IPS DF 6.9 (cell line): ENCODE results near the gene TENT5C.
A peak's percentile ranks its signal among the peaks of the same experiment; 100 is the strongest.
"Not testable (repeated sequence)": the region's sequence is repeated elsewhere in the genome, so short reads cannot be mapped to it uniquely, and the experiment has no call there.

ENCODE experiments used
- DNase-seq: peaks from one replicate; pipeline ENCODE4 v3.0.0-alpha.2; 2013; ENCODE audit warnings: low read depth, low spot score
- H3K27ac ChIP-seq: one replicate; pipeline ENCODE4 v1.5.1; 2013; ENCODE audit warnings: low read length, control low read depth
- H3K27me3 ChIP-seq: 2 replicates; pipeline ENCODE4 v1.6.1; 2013; ENCODE audit warnings: mild to moderate bottlenecking, low read length; ENCODE audit not compliant: control insufficient read depth, insufficient read depth
- H3K36me3 ChIP-seq: 2 replicates; pipeline ENCODE4 v1.6.1; 2013; ENCODE audit warnings: low read length; ENCODE audit not compliant: control insufficient read depth, insufficient read depth
- H3K4me1 ChIP-seq: 2 replicates; pipeline ENCODE4 v1.6.1; 2013; ENCODE audit warnings: low read length; ENCODE audit not compliant: control insufficient read depth, insufficient read depth
- H3K4me3 ChIP-seq: 2 replicates; pipeline ENCODE4 v1.5.1; 2013; ENCODE audit warnings: mild to moderate bottlenecking, low read length
- H3K9me3 ChIP-seq: 2 replicates; pipeline ENCODE4 v1.6.1; 2013; ENCODE audit warnings: low read length, inconsistent platforms; ENCODE audit not compliant: control insufficient read depth, insufficient read depth
- WGBS: extraction: QIAGEN DNeasy Blood & Tissue Kit; methylation state at CpG from one replicate; pipeline ENCODE4 v1.1.7; 2013; ENCODE audit warnings: mixed read lengths, missing lambda C conversion rate; ENCODE audit not compliant: insufficient read length, insufficient coverage; 5-methylcytosine and 5-hydroxymethylcytosine counted together

Gene TENT5C

GRCh38 chr1:117605774-117606648 is at the start of gene TENT5C:
Gene TENT5C, plus strand, starts transcription at chr1:117606048. Its CDS starts 16,821 bp downstream, at chr1:117622869.
- H3K36me3 ChIP-seq = no peaks in the 10 kb centered on the region
- DNase-seq = peak; percentile 84
- no CpG with 5 or more reads among the region's 79 CpGs for WGBS
- H3K27me3 ChIP-seq = peaks cover 7% of the 10 kb centered on the region; the same call in 1 of the 2 replicates
- H3K4me3 ChIP-seq = peak within 1 kb of the TSS; percentile 60; the same call in 1 of the 2 replicates
- H3K27ac ChIP-seq = no peak within 1 kb of the TSS
- H3K9me3 ChIP-seq = no peaks in the 10 kb centered on the region
- no peaks in the 10 kb centered on the region for H3K4me1 ChIP-seq

- Histone ChIP-seq H3K4me1 (no peaks in the 10 kb centered on the region), H3K4me3 (no peak overlapping the region), H3K27ac (no peak overlapping the region), H3K36me3 (no peaks in the 10 kb centered on the region), H3K27me3 (no peaks in the 10 kb centered on the region), H3K9me3 (no peaks in the 10 kb centered on the region)
- DNase-seq = no peak
These were observed 49.5 kb upstream of the TENT5C start for GRCh38 chr1:117556341-117556740.

- Histone ChIP-seq H3K9me3 (no peaks in the 10 kb centered on the region), H3K4me1 (no peaks in the 10 kb centered on the region), H3K27me3 (no peaks in the 10 kb centered on the region), H3K27ac (no peak overlapping the region), H3K36me3 (no peaks in the 10 kb centered on the region), H3K4me3 (no peak overlapping the region)
- no peak for DNase-seq
These were observed 48.9 kb upstream of the TENT5C start for GRCh38 chr1:117556976-117557375.

- not testable (repeated sequence) for H3K36me3 ChIP-seq, H3K4me3 ChIP-seq, H3K27ac ChIP-seq, H3K9me3 ChIP-seq, DNase-seq, H3K27me3 ChIP-seq, H3K4me1 ChIP-seq
These were observed 47.4 kb upstream of the TENT5C start for GRCh38 chr1:117558451-117558850.

GRCh38 chr1:117559139-117559538 is 46.7 kb upstream of the TENT5C start:
- DNase-seq = no peak
- H3K4me3 ChIP-seq = no peak overlapping the region
- no peaks in the 10 kb centered on the region for H3K27me3 ChIP-seq
- H3K27ac ChIP-seq = no peak overlapping the region
- H3K4me1 ChIP-seq = no peaks in the 10 kb centered on the region
- H3K36me3 ChIP-seq = no peaks in the 10 kb centered on the region
- no CpG with 5 or more reads among the region's 3 CpGs for WGBS
- H3K9me3 ChIP-seq = no peaks in the 10 kb centered on the region

- Histone ChIP-seq H3K27me3 (no peaks in the 10 kb centered on the region), H3K9me3 (no peaks in the 10 kb centered on the region), H3K4me1 (no peaks in the 10 kb centered on the region), H3K4me3 (no peak overlapping the region), H3K36me3 (no peaks in the 10 kb centered on the region), H3K27ac (no peak overlapping the region)
- no peak for DNase-seq
- WGBS = no CpG with 5 or more reads among the region's 3 CpGs
These were observed 45.9 kb upstream of the TENT5C start for GRCh38 chr1:117559985-117560384.

- no peaks in the 10 kb centered on the region for H3K4me1 ChIP-seq
- WGBS = no CpG with 5 or more reads among the region's 2 CpGs
- no peaks in the 10 kb centered on the region for H3K27me3 ChIP-seq
- H3K27ac ChIP-seq = no peak overlapping the region
- DNase-seq = no peak
- no peaks in the 10 kb centered on the region for H3K36me3 ChIP-seq
- H3K4me3 ChIP-seq = no peak overlapping the region
- H3K9me3 ChIP-seq = no peaks in the 10 kb centered on the region
These were observed 44.8 kb upstream of the TENT5C start for GRCh38 chr1:117561071-117561470.

GRCh38 chr1:117561551-117561950 is 44.3 kb upstream of the TENT5C start:
- H3K36me3 ChIP-seq = no peaks in the 10 kb centered on the region
- H3K27ac ChIP-seq = no peak overlapping the region
- no peak overlapping the region for H3K4me3 ChIP-seq
- WGBS = no CpG with 5 or more reads among the region's 2 CpGs
- H3K9me3 ChIP-seq = no peaks in the 10 kb centered on the region
- H3K27me3 ChIP-seq = no peaks in the 10 kb centered on the region
- no peak for DNase-seq
- H3K4me1 ChIP-seq = no peaks in the 10 kb centered on the region

GRCh38 chr1:117562581-117563491 is 43.0 kb upstream of the TENT5C start:
- DNase-seq = no peak
- WGBS = no CpG with 5 or more reads among the region's 9 CpGs
- Histone ChIP-seq H3K4me3 (no peak overlapping the region), H3K36me3 (no peaks in the 10 kb centered on the region), H3K27ac (no peak overlapping the region), H3K27me3 (no peaks in the 10 kb centered on the region), H3K4me1 (no peaks in the 10 kb centered on the region), H3K9me3 (no peaks in the 10 kb centered on the region)

- WGBS = no CpG with 5 or more reads among the region's 4 CpGs
These were observed 42.4 kb upstream of the TENT5C start for GRCh38 chr1:117563492-117563875.

More at GRCh38 chr1:117563492-117563875, 42.4 kb upstream of the TENT5C start:
- no peaks in the 10 kb centered on the region for H3K36me3 ChIP-seq
- no peaks in the 10 kb centered on the region for H3K9me3 ChIP-seq
- no peak for DNase-seq
- H3K4me1 ChIP-seq = no peaks in the 10 kb centered on the region
- no peaks in the 10 kb centered on the region for H3K27me3 ChIP-seq
- H3K4me3 ChIP-seq = no peak overlapping the region
- no peak overlapping the region for H3K27ac ChIP-seq
